Hematopoietic multipotent progenitor cell (in vitro differentiated cells): ENCODE measurements around the gene SLC6A7. TPM values are rescaled to one million over a fixed set of nuclear protein-coding genes. Genes with fewer than 3 reads are reported as not detected.

Experiments
- DNase-seq, 3 donors: peaks; one replicate each; pipeline ENCODE4 v3.0.0-alpha.2; 2011 to 2015; ENCODE audit warnings: low read depth in 2 of 3, low spot score in 2 of 3
- total RNA-seq: library from RNA; depleted of rRNA; stranded (reverse); fragments of >200 nt; gene quantifications from one replicate; pipeline ENCODE4 v1.2.3, GENCODE V29; 2012

SLC6A7 gene
- total RNA-seq, 1 donor, result under 0.01 TPM

DNA sequence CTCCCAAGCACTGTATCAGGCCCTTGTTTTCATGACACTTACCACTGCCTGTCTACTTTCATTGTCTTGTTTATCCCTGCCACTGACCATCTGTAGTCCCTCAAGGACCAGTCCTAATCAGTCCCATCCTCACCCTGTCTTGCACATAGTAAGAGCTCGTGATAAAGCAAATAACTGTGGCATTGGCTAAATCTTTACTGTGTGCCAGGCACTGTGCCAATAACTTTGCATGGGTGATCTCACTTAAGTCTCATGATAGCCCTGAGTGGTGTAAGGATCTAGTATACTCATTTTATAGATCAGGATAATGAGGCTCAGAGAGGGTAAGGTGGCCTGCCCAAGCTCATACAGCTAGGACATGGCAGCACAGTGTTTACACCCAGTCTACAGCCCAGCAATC lies 17.7 kb upstream of the SLC6A7 start:
- no peak for DNase-seq

- DNase-seq, result no peak
These were observed 17.3 kb upstream of the SLC6A7 start for GRCh38 chr5:150172556-150172955.

DNA sequence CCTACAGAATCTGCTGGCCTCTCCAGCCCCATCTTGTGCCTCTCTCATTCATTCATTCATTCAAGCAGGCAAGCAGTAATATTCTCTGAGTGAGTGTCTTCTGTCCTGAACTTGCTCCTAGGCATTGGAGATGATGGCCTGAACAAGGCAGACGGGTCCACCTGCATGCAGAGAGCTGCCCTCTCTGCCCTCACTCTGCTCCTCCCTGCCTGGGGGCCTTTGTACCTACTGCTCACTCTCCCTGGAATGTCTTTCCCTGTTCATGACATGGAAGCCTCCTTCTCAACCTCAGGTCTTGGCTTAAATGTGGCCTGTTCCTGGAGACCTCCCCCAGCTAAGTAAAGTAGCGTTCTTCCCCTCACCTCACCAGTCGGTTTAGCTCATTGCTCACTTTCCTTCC lies 16.7 kb upstream of the SLC6A7 start:
- DNase-seq, result no peak

- no peak for DNase-seq
These were observed 15.6 kb upstream of the SLC6A7 start for GRCh38 chr5:150174285-150174684.

DNA sequence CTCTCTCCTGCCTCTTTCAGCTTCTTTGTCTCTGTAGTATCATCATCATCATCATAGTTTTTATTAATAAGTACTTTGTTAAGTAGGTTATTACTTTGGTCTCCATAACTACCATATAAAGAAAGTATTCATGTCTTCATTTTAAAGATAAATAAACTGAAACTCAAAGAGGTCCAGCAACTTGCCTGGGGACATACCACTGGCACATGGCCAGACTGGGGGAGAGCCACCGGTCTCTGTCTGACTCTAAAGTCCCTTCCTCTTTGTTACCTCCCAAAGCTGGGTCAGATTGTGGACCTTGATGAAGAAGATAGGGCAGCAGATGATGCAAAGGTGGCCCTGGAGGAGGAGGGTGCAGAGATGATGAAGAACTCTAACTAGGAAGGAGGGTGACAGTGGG lies 14.8 kb upstream of the SLC6A7 start:
- no peak for DNase-seq

DNA sequence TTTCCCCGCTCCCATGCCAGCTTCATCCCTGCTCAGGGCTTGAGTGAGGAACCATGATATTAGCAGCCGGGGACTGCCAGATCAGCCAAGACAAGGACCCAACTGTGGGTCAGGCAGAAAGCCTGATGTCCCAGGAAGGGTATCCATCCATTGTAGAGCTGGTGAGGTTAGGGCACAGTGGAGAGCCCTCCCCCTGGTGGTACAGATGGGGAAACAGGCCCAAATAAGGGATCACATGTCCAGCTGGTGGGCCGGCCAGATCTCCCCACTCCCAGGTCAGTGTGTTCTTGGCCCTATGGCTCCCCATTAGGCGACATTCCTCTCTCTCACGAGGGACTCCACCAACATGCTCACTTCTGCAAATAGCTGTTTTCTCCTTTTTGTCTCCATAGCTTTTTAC lies 14.3 kb upstream of the SLC6A7 start:
- peak in 2 of 3 donors; percentile 25 to 32 for DNase-seq

GRCh38 chr5:150176745-150177477 lies 13.0 kb upstream of the SLC6A7 start:
- no peak for DNase-seq

DNA sequence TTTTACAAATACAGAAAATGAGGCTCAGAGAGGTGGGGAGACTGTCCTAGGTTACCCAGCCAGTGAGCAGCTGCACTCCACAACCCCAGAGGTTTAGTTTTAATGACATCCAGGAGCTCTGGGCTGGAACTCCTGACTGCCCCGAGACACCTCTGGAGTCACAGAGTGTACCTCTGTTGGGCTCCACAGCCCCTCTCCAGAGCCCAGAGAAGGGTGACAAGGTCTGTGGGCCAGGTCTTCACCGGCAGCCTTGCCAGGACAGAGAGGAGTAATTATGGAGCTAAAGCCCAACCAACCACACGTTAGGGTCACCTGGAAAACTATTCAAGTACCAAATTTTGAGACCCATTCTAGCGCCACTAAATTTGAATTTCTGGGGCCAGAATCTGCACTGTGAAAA lies 12.1 kb upstream of the SLC6A7 start:
- no peak for DNase-seq

DNA sequence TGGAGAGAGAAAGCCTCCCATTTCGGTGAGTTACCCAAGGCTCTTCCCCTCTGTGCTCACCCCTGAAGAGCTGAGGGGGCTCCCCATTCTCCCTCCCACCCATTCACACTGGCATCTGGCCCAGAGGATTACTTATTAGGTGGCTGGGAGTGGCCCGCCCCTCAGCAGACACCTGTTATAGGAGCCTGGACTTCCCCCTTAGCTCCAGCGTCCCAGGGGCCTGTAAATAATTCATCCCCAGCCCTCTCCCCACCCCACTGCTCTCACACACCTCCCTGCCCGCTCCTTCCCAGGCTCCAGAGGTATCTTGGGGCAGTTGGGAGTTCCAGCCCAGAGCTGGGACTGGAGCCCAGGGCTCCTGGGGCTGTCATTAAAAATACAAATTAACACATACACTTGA lies 11.6 kb upstream of the SLC6A7 start:
- DNase-seq, result no peak

GRCh38 chr5:150179019-150179620 lies 10.7 kb upstream of the SLC6A7 start:
- no peak for DNase-seq

GRCh38 chr5:150180241-150181026 lies 9.4 kb upstream of the SLC6A7 start:
- no peak for DNase-seq

GRCh38 chr5:150181027-150181426 lies 8.8 kb upstream of the SLC6A7 start:
- no peak for DNase-seq

DNA sequence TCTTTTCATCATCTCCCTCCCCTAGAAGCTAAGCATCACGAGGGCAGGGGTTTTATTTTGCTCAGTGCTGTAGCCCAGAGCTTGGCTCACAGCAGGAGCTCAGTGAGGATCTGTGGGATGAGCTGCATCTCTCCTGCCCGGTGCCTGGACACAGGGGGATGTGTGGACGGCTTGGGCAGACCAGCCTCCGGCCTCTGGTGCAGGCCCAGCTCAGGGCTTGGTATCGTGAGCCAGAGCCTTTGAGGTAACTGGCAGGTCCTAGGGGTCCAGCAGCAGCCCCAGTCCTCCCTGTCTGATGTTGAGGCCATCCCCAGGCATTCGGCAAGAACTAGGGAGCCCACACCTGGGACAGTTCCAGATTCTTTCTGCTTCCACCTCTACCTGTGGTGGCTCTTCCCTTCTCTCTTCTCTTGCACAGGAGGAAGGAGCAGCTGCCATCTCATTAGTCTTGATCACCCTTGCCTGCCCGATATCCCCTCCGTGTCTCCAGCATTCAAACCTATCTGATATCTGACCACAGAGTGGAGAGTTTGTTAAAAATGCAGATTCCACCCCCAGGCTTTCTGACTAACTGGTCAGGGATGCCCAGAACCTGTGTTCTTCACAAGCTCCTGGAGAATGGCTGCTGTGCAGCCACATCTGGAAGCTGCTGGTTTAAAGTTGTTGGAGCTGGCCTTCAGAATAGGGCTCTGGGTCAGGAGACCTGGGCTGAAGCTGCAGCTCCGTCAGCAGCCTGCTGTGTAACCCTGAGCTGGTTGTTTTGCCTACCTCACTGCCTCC lies 7.9 kb upstream of the SLC6A7 start:
- no peak for DNase-seq

- DNase-seq, result no peak
These were observed 7.1 kb upstream of the SLC6A7 start for GRCh38 chr5:150182774-150183173.

DNA sequence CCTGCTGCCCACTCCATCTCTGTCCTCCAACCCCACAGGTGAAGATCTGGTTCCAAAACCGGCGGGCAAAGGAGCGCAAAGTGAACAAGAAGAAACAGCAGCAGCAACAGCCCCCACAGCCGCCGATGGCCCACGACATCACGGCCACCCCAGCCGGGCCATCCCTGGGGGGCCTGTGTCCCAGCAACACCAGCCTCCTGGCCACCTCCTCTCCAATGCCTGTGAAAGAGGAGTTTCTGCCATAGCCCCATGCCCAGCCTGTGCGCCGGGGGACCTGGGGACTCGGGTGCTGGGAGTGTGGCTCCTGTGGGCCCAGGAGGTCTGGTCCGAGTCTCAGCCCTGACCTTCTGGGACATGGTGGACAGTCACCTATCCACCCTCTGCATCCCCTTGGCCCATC lies 6.4 kb upstream of the SLC6A7 start:
- DNase-seq, result no peak

- no peak for DNase-seq
These were observed 5.9 kb upstream of the SLC6A7 start for GRCh38 chr5:150184006-150184405.

- DNase-seq, result no peak
These were observed 4.6 kb upstream of the SLC6A7 start for GRCh38 chr5:150184990-150185912.

DNA sequence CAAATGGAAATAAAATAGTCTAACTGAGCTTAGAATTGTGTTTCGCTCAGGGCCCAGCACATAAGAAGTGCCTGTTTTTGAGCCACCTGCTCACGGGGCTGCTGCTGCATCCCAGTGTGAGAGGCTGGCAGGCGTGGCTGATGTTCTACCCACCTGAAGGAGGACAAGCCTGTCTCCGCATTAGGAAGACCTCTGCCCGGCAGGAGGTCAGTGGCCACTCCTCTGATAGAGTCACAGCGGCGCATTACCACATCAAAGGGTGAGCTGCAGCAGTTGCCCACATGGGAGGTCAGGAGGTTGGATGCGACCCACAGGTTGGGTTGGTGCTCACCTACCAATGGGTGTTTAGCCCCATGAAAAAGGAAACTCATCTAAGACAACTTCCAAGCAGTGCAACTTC lies 3.7 kb upstream of the SLC6A7 start:
- DNase-seq, result no peak

DNA sequence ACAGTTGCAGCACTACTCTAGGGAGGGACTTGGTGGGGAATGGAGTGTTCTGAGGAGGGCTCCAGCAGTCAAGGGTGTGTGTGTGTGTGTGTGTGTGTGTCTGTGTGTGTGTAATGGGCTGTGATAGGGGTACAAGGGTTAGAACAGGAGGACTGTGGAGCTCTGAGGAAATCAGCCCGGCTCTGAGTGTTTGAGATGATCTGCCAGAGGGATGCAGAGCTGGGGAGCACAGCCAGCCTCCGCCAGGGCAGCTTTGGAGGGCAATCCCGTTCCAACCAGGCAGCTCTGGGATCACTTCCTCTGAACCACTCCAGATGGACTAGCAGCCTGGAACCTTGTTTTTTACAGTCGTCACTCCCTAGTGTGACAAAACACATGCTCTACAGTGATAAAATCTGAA lies 3.0 kb upstream of the SLC6A7 start:
- no peak for DNase-seq
